ENCODE measurements around the gene RNF214.

The RNF214 gene

GRCh38 chr11:117281159-117281558 is 48.7 kb downstream of the RNF214 start:
- no peak for TF ChIP-seq CTCF (IDR thresholded peaks at IDR 0.05)
- no peak for DNase-seq (ENCODE audit: low spot score)
- no peak overlapping the region for H3K27ac ChIP-seq

GRCh38 chr11:117281869-117282268 is 49.4 kb downstream of the RNF214 start:
- DNase-seq (ENCODE audit: low spot score), result no peak
- TF ChIP-seq CTCF (IDR thresholded peaks at IDR 0.05), result no peak
- no peak overlapping the region for H3K4me3 ChIP-seq
- H3K27ac ChIP-seq, result no peak overlapping the region

More at GRCh38 chr11:117281159-117281558, 48.7 kb downstream of the RNF214 start:
- H3K4me3 ChIP-seq, result no peak overlapping the region

DNA sequence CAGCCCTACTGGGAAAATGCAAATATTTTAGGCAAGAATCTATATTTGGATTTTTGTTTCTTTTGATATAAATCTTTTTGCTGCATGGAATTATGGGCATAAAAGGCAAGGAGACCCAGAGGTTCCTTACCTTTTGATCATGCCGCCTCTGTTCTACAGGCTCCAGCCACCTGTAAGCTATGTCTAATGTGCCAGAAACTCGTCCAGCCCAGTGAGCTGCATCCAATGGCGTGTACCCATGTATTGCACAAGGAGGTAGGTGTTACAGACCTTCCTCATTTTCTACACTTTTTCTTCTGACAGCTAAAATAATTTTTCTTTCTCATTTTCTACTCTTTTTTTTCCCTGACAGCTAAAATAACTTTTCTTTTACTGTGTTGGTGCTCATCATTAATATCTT is 50.5 kb downstream of the RNF214 start:
- no peak for DNase-seq (ENCODE audit: low spot score)
- no peak overlapping the region for H3K27ac ChIP-seq
- no peak for TF ChIP-seq CTCF (IDR thresholded peaks at IDR 0.05)
- no peak overlapping the region for H3K4me3 ChIP-seq

GRCh38 chr11:117284053-117284452 is 51.6 kb downstream of the RNF214 start:
- DNase-seq (ENCODE audit: low spot score), result no peak
- Histone ChIP-seq H3K4me3 (no peak overlapping the region), H3K27ac (no peak overlapping the region)
- no peak for TF ChIP-seq CTCF (IDR thresholded peaks at IDR 0.05)

- TF ChIP-seq CTCF (IDR thresholded peaks at IDR 0.05), result no peak
- DNase-seq (ENCODE audit: low spot score), result no peak
- Histone ChIP-seq H3K4me3 (no peak overlapping the region), H3K27ac (no peak overlapping the region)
These were observed 54.1 kb downstream of the RNF214 start for GRCh38 chr11:117286588-117286987.

DNA sequence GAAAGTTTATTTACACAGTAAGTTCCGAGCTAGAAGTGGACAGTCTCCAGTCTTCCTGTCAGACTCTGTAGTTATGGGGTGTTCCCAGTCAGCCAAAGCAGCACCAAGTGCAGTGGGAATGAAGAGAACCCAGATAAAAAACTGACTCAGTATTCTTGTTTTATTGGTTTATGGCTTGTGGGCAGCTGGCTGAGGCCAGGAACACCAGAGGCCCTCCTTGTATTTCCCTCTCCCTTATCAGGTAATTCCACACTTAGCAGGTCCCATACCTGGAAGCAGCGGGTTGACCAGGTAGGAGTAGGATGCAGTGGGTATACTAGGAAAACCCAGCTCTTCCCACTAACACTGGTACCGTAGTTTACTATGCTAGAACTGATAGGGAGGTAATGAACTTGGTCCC is 55.2 kb downstream of the RNF214 start:
- Histone ChIP-seq H3K4me3 (no peak overlapping the region), H3K27ac (no peak overlapping the region)
- no peak for DNase-seq (ENCODE audit: low spot score)
- no peak for TF ChIP-seq CTCF (IDR thresholded peaks at IDR 0.05)

GRCh38 chr11:117289795-117290194 is 57.3 kb downstream of the RNF214 start:
- no peak overlapping the region for H3K4me3 ChIP-seq
- no peak overlapping the region for H3K27ac ChIP-seq
- no peak for DNase-seq (ENCODE audit: low spot score)
- TF ChIP-seq CTCF (IDR thresholded peaks at IDR 0.05), result no peak
